BJ (cell line): Measurements from ENCODE around the gene CDH6. TPM values are rescaled to one million over a fixed set of nuclear protein-coding genes. Genes with fewer than 3 reads are reported as not detected.

Experiments used
- CTCF ChIA-PET: fragments of 350-600 bp; formaldehyde crosslinking; extraction: SDS; loops from one replicate; lab custom pipeline; 2021; ENCODE audit warnings: antibody characterized with exemption, inconsistent platforms; lab: Yijun Ruan, JAX
- POLR2A ChIA-PET: fragments of 300-600 bp; sonication (Branson Sonifier 250); formaldehyde crosslinking; extraction: SDS; loops from one replicate; lab custom pipeline; 2021; ENCODE audit warnings: antibody characterized with exemption; lab: Charles Lee
- DNase-seq: peaks from one replicate; pipeline ENCODE4 v3.0.0-alpha.2; 2011; ENCODE audit warnings: low read depth
- H3K27me3 ChIP-seq: 2 replicates; pipeline ENCODE4 v1.6.0; 2011; ENCODE audit warnings: low read length; ENCODE audit not compliant: control insufficient read depth, insufficient read depth
- H3K36me3 ChIP-seq: 2 replicates; pipeline ENCODE4 v1.5.1; 2011; ENCODE audit warnings: low read length; ENCODE audit not compliant: control insufficient read depth, insufficient read depth
- H3K4me3 ChIP-seq: 2 replicates; pipeline ENCODE4 v1.5.1; 2011; ENCODE audit warnings: low read depth, mild to moderate bottlenecking, control low read depth, low read length
- CTCF ChIP-seq: IDR thresholded peaks from 2 replicates; pipeline ENCODE4 v1.5.1; 2011; ENCODE audit warnings: low read depth, mild to moderate bottlenecking, control low read depth, inconsistent platforms, low read length, moderate library complexity; ENCODE audit not compliant: insufficient read depth
- polyA plus RNA-seq: library from polyadenylated mRNA; depleted of rRNA; stranded (reverse); fragments of >200 nt; gene quantifications from 2 replicates; pipeline ENCODE4 v1.2.3, GENCODE V29; 2011

The CDH6 gene
- polyA plus RNA-seq, 1 experiment: 2.9 TPM

DNA sequence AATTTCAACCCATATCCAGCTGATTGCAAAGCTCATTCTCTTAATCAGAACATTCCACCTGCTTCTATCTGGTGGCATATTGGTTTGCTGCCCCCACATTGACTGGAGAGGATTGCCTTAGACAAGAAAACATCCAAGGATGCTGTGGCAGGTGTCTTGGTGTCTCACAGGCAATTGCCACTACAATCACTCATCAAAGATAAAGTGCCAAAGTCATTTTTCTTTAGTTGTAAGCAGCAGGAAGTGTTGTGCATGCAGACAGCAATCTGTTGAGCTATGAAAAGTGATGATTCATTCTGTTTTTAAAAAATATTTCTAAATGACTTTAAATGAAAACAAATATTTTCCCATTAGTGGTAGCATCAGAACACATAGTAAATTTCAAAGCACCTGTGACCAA, 53.9 kb downstream of the CDH6 start:
- Histone ChIP-seq H3K4me3 (no peak overlapping the region), H3K27me3 (no peaks in the 10 kb centered on the region), H3K36me3 (no peaks in the 10 kb centered on the region)
- ChIA-PET CTCF (interaction anchor here (1.2 to 1.9 kb wide), 3 partner anchors 10 to 21 kb away, joined by 3 to 8 read pairs (median 4); no protein-coding TSS in a partner anchor), POLR2A (no interaction called here)
- TF ChIP-seq CTCF: no peak
- no peak for DNase-seq

DNA sequence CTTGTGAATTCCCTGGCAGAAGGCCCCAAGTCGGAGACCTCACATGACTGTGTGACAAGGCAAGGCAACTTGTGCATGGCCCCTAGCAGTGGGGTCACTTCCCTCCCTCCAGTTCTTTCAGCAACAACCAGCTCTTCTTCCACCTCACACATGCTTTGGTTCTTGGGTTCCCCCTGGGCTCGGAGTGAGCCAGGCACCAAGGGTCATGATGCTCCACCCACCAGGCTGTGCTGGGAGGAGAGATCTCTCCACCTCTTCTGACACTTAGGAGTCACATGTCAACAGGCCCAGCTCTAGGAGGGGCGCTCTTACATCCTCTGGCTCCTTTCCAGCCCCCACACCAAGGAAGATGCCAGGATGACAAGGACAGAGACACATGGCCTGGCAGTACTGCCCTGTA, 56.7 kb downstream of the CDH6 start:
- H3K27me3 ChIP-seq: no peaks in the 10 kb centered on the region

DNA sequence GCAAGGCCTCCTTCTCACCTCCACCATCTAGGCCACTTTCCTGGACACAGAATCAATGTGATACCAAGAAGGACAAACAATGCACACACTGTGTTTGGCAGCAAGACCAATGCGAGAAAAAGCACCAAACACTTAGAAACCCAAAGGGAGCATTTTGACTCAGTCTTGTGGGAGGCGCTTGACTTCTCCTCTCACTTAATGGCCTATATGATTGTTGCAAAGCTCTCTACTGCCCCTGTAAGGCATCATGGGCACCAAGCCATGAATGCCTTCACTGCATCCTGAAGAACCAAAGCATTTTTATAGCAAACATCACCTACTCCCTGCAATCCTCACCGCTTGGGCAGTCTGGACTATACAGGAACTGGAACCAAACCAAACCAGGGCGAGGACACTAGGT, 57.5 kb downstream of the CDH6 start:
- POLR2A ChIA-PET: no interaction called here
- TF ChIP-seq CTCF: no peak
- no peaks in the 10 kb centered on the region for H3K27me3 ChIP-seq
- CTCF ChIA-PET: no interaction called here
- no peak for DNase-seq
- no peak overlapping the region for H3K4me3 ChIP-seq
- no peaks in the 10 kb centered on the region for H3K36me3 ChIP-seq

More for the DNA sequence above, 56.7 kb downstream of the CDH6 start:
- no peak for DNase-seq
- TF ChIP-seq CTCF: no peak
- POLR2A ChIA-PET: no interaction called here
- Histone ChIP-seq H3K4me3 (no peak overlapping the region), H3K36me3 (no peaks in the 10 kb centered on the region)
- CTCF ChIA-PET: no interaction called here

- TF ChIP-seq CTCF: no peak
- CTCF ChIA-PET: no interaction called here
- no peak for DNase-seq
- POLR2A ChIA-PET: no interaction called here
- H3K4me3 ChIP-seq: no peak overlapping the region
- no peaks in the 10 kb centered on the region for H3K36me3 ChIP-seq
- no peaks in the 10 kb centered on the region for H3K27me3 ChIP-seq
Observed at GRCh38 chr5:31255041-31255440, 61.6 kb downstream of the CDH6 start.

GRCh38 chr5:31268256-31268655, 74.8 kb downstream of the CDH6 start:
- TF ChIP-seq CTCF: no peak
- DNase-seq: no peak
- POLR2A ChIA-PET: no interaction called here
- Histone ChIP-seq H3K4me3 (no peak overlapping the region), H3K27me3 (no peaks in the 10 kb centered on the region), H3K36me3 (no peaks in the 10 kb centered on the region)
- CTCF ChIA-PET: interaction anchor here (0.6 to 1.6 kb wide), 3 partner anchors 8 to 59 kb away, joined by 3 to 4 read pairs (median 3); no protein-coding TSS in a partner anchor
